GM13976 (cell line): ENCODE measurements around the gene BSPRY.
"Not testable (repeated sequence)": the region's sequence is repeated elsewhere in the genome, so short reads cannot be mapped to it uniquely, and the experiment has no call there.

ENCODE experiments used
- DNase-seq: peaks from one replicate; pipeline ENCODE4 v3.0.0; 2012; ENCODE audit warnings: low spot score
- in situ Hi-C: fragments of 300-500 bp; cut with MboI; formaldehyde crosslinking; loops from one replicate; pipeline ENCODE4 v1.12.0; 2022; ENCODE audit warnings: low sequenced_read_pairs, mixed read lengths, inconsistent platforms; ENCODE audit not compliant: unreplicated experiment
- TF ChIP-seq, protein P1 (sequence below): IDR thresholded peaks from 2 replicates; pipeline ENCODE4 v1.5.1; 2012; ENCODE audit warnings: borderline replicate concordance, mild to moderate bottlenecking; ENCODE audit not compliant: insufficient read depth; ENCODE audit errors: extremely low read depth, missing control alignments, control extremely low read depth

BSPRY gene

DNA sequence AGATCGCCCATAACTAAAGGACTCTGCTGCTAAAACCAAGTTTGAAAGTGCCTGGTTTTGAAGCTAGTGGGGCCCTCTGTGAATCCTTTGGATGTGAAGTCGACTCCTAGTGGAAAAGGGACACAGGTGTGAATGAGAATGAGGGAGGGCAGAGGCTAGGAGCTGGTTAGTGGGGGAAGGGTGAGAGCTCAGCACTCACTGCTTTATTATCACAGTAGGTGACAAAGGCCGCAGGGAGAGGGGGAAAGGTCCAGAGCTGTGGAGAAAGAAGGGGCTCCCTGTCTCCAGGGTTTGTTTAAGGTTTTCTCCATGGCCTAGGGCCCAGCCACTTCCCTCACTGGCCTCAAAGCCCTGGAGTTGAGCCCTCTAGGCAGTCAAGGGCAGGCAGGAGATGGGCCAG is 23.9 kb downstream of the BSPRY start:
- in situ Hi-C loops: no loop called here
- TF ChIP-seq, protein P1, sequence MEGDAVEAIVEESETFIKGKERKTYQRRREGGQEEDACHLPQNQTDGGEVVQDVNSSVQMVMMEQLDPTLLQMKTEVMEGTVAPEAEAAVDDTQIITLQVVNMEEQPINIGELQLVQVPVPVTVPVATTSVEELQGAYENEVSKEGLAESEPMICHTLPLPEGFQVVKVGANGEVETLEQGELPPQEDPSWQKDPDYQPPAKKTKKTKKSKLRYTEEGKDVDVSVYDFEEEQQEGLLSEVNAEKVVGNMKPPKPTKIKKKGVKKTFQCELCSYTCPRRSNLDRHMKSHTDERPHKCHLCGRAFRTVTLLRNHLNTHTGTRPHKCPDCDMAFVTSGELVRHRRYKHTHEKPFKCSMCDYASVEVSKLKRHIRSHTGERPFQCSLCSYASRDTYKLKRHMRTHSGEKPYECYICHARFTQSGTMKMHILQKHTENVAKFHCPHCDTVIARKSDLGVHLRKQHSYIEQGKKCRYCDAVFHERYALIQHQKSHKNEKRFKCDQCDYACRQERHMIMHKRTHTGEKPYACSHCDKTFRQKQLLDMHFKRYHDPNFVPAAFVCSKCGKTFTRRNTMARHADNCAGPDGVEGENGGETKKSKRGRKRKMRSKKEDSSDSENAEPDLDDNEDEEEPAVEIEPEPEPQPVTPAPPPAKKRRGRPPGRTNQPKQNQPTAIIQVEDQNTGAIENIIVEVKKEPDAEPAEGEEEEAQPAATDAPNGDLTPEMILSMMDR: no peak
- no peak for DNase-seq

DNA sequence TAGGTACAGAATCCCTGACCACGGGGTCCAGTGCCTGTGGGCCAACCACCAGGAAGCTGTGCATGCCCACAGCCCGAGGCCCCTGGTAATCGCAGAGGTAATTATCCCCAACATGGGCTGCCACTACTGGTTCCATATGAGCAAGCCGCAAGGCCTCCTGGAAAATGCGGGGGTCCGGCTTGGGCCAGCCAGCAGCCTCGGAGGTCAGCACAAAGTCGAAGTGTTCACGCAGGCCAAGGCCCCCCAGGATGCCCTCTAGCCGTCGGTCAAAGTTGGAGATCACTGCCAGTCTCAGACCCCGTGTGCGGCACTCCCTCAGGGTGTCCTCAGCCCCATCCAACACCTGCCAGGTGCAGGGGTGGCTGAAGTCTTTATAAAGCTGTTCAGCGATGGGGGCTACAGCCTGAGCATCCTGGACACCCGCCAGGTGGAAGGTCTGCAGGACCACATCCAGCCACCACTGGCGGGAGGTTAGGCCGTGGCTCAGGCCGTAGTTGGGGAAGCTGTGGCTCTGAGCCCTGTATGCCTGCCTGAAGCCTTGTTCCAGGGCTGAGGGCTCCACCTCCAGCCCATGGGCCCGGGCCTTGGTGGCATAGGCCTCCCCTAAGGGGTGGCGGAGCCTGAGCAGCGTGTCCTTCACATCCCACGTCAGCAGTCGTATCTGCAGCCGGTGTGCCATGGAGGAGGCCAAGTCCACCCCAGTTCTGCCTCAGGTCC is 24.5 kb downstream of the BSPRY start:
- TF ChIP-seq, protein P1: no peak
- in situ Hi-C loops: no loop called here
- no peak for DNase-seq

DNA sequence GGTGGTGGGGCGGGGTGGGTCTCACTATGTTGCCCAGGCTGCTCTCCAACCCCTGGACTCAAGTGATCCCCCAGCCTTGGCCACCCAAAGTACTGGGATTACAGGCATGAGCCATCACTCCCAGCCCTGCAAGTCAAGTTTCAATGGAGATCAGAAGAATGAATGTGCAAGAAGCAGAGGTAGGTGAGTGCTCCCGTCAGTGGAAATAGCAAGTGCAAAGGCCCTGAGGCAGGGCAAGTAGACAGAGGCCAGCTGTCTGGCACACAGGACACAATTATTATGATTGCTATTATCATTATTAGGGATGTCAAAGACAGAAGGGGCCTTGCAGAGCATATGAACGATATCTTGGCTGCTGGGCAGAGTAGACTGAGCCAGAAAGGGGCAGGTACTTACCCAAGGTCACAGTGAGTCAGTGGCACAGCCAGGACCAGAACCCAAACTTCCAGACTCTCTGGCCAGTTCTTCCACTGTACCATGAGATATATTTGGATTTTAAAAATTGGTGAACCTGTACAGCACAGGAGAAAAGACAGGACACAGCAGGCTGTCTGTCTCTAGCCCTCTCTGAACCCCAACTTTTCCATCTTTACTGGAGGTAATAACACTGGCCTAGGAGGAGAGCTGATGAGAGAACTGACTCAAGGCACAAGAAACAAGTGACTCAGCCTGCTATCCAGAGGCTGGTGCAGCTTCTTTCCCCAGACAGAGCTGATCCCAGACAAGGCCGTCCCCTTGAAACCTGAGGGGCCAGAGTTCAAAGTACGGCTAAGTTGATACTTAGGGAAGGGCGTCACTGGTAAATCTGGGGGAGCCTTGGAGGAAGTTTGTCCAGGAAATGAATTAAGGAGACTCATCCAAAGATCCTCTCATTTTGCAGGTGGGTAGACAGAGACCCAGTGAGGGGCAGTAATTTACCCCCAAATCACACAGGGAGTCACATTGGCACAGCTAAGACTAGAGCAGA is 26.0 kb downstream of the BSPRY start:
- no peak for DNase-seq
- in situ Hi-C loops: no loop called here
- TF ChIP-seq, protein P1: no peak

DNA sequence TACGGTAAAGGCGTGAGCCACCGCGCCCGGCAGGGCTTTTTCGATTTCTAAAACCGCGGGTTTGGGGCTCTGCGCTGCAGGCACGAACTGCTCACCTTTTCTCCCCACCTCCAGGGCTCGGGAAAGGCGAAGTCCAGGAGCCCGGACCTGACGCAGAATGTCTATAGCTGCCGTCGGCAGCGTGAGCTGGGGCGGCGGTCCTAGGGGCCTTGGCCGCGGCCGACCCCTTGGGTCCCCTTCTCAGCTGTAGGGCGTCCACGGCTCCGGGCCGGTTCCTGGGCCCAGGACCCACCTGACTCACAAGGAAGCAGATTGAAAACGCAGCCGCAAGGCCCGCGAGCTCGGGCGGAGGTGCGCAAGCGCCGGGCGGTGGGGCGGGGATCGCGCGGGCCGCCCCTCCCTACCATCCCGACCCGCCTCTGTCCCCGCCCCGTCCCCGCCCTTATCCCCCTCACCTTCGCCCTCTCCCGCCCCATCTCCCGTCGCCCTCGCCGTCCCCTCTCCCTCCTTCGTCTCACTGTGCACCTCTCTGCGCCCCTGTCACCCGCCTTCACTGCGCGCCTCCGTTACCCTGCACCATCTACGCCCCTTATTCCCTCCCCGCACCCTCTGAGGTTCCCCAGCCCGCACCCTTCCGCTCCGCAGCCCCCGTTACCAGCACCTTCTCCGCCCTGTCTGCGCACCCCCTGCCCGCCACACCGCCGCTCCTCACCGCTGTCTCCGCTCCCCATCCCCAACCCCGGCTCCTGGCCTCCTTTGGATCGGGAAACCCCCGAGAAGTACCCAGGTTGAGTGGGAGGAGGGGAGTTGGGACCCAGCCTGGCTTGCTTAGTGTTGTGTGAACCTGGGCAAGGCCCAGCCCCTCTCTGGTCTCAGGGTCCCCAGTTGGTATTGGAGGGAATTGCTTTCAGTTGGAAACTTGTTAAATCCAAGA is 27.6 kb downstream of the BSPRY start, which contains the start of gene HDHD3:
Gene HDHD3 (minus strand): TSS at position 353 of the 934 bp plus-strand sequence. CDS start 2,632 bp downstream, outside the sequence.
- DNase-seq: peak; percentile 96
- in situ Hi-C loops: no loop called here
- TF ChIP-seq, protein P1: no peak

DNA sequence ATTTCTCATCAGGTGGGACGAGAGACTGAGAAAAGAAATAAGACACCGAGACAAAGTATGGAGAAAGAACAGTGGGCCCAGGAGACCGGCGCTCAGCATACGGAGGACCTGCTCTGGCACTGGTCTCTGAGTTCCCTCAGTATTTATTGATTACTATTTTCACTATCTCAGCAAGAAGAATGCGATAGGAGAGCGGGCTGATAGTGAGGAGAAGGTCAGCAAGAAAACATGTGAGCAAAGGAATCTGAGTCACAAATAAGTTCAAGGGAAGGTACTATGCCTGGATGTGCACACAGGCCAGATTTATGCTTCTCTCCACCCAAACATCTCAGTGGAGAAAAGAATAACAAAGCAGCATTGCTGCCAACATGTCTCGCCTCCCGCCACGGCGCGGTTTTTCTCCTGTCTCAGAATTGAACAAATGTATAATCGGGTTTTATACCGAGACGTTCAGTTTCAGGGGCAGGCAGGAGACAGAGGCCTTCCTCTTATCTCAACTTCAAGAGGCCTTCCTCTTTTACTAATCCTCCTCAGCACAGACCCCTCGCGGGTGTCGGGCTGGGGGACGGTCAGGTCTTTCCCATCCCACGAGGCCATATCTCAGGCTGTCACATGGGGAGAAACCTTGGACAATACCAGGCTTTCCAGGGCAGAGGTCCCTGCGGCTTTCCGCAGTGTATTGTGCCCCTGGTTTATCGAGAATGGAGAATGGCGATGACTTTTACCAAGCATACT is 29.9 kb downstream of the BSPRY start:
- DNase-seq, in situ Hi-C loops: not testable (repeated sequence)

DNA sequence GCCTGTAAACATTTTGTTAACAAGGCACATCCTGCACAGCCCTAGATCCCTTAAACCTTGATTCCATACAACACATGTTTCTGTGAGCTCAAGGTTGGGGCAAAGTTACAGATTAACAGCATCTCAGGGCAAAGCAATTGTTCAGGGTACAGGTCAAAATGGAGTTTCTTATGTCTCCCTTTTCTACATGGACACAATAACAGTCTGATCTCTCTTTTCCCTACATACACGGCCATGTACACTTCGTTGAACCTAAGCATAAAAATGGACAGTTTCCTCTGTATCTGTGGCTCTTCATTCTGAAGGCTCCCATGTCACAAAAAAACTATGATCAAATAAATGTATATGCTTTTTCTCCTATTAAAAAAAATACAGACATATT is 30.5 kb downstream of the BSPRY start:
- in situ Hi-C loops: not testable (repeated sequence)

More for the DNA sequence above, 30.5 kb downstream of the BSPRY start:
- not testable (repeated sequence) for DNase-seq
